MM.1S (cell line): ENCODE results near the gene SLC48A1.

Experiments used
- CTCF ChIP-seq: fragments of 300-600 bp; sonication (generic); IDR thresholded peaks from 2 replicates; pipeline ENCODE4 v1.5.1; 2016; ENCODE audit warnings: antibody characterized with exemption, low read length, mixed read lengths
- EZH2 ChIP-seq: fragments of 300-600 bp; sonication (generic); optimal IDR thresholded peaks from 2 replicates; pipeline ENCODE3; 2017; ENCODE audit warnings: low read depth, mild to moderate bottlenecking, antibody characterized with exemption, low read length, mixed read lengths
- EZH2phosphoT487 ChIP-seq: fragments of 300-600 bp; sonication (generic); IDR thresholded peaks from 2 replicates; pipeline ENCODE4 v1.6.1; 2018; ENCODE audit warnings: antibody characterized with exemption, low read length

GRCh38 chr12:47733142-47733541, 39.9 kb upstream of the SLC48A1 start:
- no peak for TF ChIP-seq CTCF
- TF ChIP-seq EZH2: no peak
- no peak for TF ChIP-seq EZH2phosphoT487
